HepG2 (cell line): ENCODE data around the gene HS3ST3B1. TPM values are rescaled to one million over a fixed set of nuclear protein-coding genes. Genes with fewer than 3 reads are reported as not detected.
A peak's percentile ranks its signal among the peaks of the same experiment; 100 is the strongest.

Experiments
- HES4 ChIP-seq: sonication (generic); formaldehyde crosslinking; IDR thresholded peaks from 2 replicates; pipeline ENCODE4 v1.9.0; 2021; ENCODE audit warnings: mild to moderate bottlenecking, missing genetic modification reagents, borderline replicate concordance
- KAT2B ChIP-seq: fragments of 150-350 bp; IDR thresholded peaks from 2 replicates; pipeline ENCODE4 v1.6.1; 2014; ENCODE audit warnings: low read depth, low read length, borderline replicate concordance
- NFIC ChIP-seq: IDR thresholded peaks from 2 replicates; pipeline ENCODE4 v1.6.1; 2012; ENCODE audit warnings: mild to moderate bottlenecking, low read length, inconsistent platforms
- NR1H2 ChIP-seq: sonication (generic); formaldehyde crosslinking; IDR thresholded peaks from 2 replicates; pipeline ENCODE4 v1.8.1; 2022; ENCODE audit warnings: low read depth, missing genetic modification reagents, borderline replicate concordance
- POLR2AphosphoS5 ChIP-seq: IDR thresholded peaks from 2 replicates; pipeline ENCODE4 v1.6.1; 2012; ENCODE audit warnings: low read depth, low read length
- SIX1 ChIP-seq: sonication (generic); formaldehyde crosslinking; IDR thresholded peaks from 2 replicates; pipeline ENCODE4 v1.4.0; 2020; ENCODE audit warnings: missing genetic modification reagents, borderline replicate concordance
- ZBTB1 ChIP-seq: sonication (generic); formaldehyde crosslinking; IDR thresholded peaks from 2 replicates; pipeline ENCODE4 v1.4.0; 2020; ENCODE audit warnings: missing genetic modification reagents, borderline replicate concordance
- ZBTB3 ChIP-seq: sonication (generic); formaldehyde crosslinking; IDR thresholded peaks from 2 replicates; pipeline ENCODE4 v1.4.0; 2020; ENCODE audit warnings: low read depth, mild to moderate bottlenecking, moderate library complexity, missing genetic modification reagents, borderline replicate concordance
- ZNF12 ChIP-seq: sonication (generic); formaldehyde crosslinking; IDR thresholded peaks from 2 replicates; pipeline ENCODE4 v1.5.0; 2020; ENCODE audit warnings: missing genetic modification reagents
- ZNF720 ChIP-seq: sonication (generic); formaldehyde crosslinking; IDR thresholded peaks from 2 replicates; pipeline ENCODE4 v1.4.0; 2020; ENCODE audit warnings: missing genetic modification reagents
- ZSCAN30 ChIP-seq: sonication (generic); formaldehyde crosslinking; IDR thresholded peaks from 2 replicates; pipeline ENCODE4 v1.5.0; 2020; ENCODE audit warnings: mild to moderate bottlenecking, missing genetic modification reagents
- polyA plus RNA-seq, 8 experiments: library from polyadenylated mRNA; depleted of rRNA in 3 of 8; stranded (reverse) in 7 of 8; unstranded in 1 of 8; fragments of >200 nt; fragmentation: Illumina TruSeq in 4 of 8; extraction: Trizol in 4 of 8; gene quantifications; 2 replicates each; pipeline versions ENCODE4 v1.2.1 to v1.2.3, GENCODE V29; 2011 to 2016; ENCODE audit warnings: low read depth in 4 of 8, missing spikeins in 1 of 8, mixed read lengths in 1 of 8; ENCODE audit not compliant: insufficient read depth in 1 of 8
- total RNA-seq, 5 experiments: library from RNA; depleted of rRNA; stranded (reverse); fragments of >200 nt; fragmentation: Illumina TruSeq; extraction: Trizol; gene quantifications; 2 replicates each; pipeline ENCODE4 v1.2.3, GENCODE V29; 2016; ENCODE audit warnings: low read depth in 1 of 5
- TF ChIP-seq, protein P1 (sequence below): conservative IDR thresholded peaks from 2 replicates; pipeline ENCODE4 v1.6.1; 2018; ENCODE audit warnings: missing genetic modification reagents
- TF ChIP-seq, protein P2 (sequence below): sonication (generic); formaldehyde crosslinking; IDR thresholded peaks from 2 replicates; pipeline ENCODE4 v1.4.0; 2020; ENCODE audit warnings: missing genetic modification reagents, borderline replicate concordance
- TF ChIP-seq, protein P3 (sequence below): sonication (generic); formaldehyde crosslinking; IDR thresholded peaks from 2 replicates; pipeline ENCODE4 v1.4.0; 2020; ENCODE audit warnings: missing genetic modification reagents, borderline replicate concordance
- TF ChIP-seq, protein P4 (sequence below): sonication (generic); formaldehyde crosslinking; IDR thresholded peaks from 2 replicates; pipeline ENCODE4 v1.4.0; 2020; ENCODE audit warnings: missing genetic modification reagents
- TF ChIP-seq, protein P5 (sequence below): sonication (generic); formaldehyde crosslinking; IDR thresholded peaks from 2 replicates; pipeline ENCODE4 v1.8.0; 2022; ENCODE audit warnings: mild to moderate bottlenecking, missing genetic modification reagents, moderate library complexity
- TF ChIP-seq, protein P6 (sequence below): sonication (generic); formaldehyde crosslinking; IDR thresholded peaks from 2 replicates; pipeline ENCODE4 v1.5.0; 2020; ENCODE audit warnings: mild to moderate bottlenecking, missing genetic modification reagents, moderate library complexity

HS3ST3B1 gene
- total and polyA plus RNA-seq, 2 of the 13 experiments (the other 11 are each of a cell fraction or from before 2014, with no cell fraction given), result 15.7 to 39.5 TPM

DNA sequence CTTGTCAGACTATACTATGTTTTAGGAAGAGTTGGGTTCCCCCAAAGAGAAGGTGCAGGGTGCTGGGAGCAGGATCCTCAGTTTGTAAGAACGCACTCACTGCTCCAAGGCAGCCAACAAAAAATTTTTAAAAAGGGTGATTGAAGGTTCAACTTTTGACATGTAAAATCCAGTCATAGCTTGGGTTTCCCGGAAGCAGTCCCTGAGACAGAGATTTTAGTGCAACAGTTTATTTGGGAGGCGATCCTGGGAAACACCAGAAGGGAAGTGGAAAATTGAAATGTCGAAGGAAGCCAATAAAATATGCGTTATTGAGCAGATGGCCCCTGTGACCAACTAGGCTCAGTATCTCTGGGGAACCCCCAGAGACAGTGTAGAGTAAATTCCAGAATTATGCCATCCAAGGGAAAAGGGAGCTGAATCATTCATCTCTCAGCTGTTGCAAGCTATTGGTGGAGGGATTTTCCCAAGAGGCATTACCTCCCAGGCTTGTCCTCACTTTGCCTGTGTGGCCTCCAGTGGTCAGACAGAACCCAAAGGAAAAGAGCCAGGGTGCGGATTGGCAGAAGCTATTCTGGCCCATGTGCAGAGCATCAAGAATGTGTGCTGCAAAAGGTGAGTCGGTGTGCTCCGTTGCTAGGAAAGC, 72.9 kb downstream of the HS3ST3B1 start (continued):
- TF ChIP-seq, protein P1, sequence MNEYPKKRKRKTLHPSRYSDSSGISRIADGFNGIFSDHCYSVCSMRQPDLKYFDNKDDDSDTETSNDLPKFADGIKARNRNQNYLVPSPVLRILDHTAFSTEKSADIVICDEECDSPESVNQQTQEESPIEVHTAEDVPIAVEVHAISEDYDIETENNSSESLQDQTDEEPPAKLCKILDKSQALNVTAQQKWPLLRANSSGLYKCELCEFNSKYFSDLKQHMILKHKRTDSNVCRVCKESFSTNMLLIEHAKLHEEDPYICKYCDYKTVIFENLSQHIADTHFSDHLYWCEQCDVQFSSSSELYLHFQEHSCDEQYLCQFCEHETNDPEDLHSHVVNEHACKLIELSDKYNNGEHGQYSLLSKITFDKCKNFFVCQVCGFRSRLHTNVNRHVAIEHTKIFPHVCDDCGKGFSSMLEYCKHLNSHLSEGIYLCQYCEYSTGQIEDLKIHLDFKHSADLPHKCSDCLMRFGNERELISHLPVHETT (CRISPR knock-in tag), result no peak
- TF ChIP-seq ZNF720 (no peak), NR1H2 (CRISPR knock-in tag) (no peak), HES4 (CRISPR knock-in tag) (no peak), SIX1 (CRISPR knock-in tag) (peak; percentile 47; the same call in 1 of the 2 replicates), ZSCAN30 (CRISPR knock-in tag) (peak; percentile 86; the same call in 1 of the 2 replicates), NFIC (peak; percentile 74; the same call in 1 of the 2 replicates), POLR2AphosphoS5 (peak; percentile 97), ZBTB1 (CRISPR knock-in tag) (no peak), ZNF12 (CRISPR knock-in tag) (0 out of 2 replicates have a peak, but pooled peaks have one; percentile 14), KAT2B (no peak), ZBTB3 (CRISPR knock-in tag) (no peak)
- TF ChIP-seq, protein P2, sequence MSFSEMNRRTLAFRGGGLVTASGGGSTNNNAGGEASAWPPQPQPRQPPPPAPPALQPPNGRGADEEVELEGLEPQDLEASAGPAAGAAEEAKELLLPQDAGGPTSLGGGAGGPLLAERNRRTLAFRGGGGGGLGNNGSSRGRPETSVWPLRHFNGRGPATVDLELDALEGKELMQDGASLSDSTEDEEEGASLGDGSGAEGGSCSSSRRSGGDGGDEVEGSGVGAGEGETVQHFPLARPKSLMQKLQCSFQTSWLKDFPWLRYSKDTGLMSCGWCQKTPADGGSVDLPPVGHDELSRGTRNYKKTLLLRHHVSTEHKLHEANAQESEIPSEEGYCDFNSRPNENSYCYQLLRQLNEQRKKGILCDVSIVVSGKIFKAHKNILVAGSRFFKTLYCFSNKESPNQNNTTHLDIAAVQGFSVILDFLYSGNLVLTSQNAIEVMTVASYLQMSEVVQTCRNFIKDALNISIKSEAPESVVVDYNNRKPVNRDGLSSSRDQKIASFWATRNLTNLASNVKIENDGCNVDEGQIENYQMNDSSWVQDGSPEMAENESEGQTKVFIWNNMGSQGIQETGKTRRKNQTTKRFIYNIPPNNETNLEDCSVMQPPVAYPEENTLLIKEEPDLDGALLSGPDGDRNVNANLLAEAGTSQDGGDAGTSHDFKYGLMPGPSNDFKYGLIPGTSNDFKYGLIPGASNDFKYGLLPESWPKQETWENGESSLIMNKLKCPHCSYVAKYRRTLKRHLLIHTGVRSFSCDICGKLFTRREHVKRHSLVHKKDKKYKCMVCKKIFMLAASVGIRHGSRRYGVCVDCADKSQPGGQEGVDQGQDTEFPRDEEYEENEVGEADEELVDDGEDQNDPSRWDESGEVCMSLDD (CRISPR knock-in tag), result no peak; the same call in 1 of the 2 replicates
- TF ChIP-seq, protein P3, sequence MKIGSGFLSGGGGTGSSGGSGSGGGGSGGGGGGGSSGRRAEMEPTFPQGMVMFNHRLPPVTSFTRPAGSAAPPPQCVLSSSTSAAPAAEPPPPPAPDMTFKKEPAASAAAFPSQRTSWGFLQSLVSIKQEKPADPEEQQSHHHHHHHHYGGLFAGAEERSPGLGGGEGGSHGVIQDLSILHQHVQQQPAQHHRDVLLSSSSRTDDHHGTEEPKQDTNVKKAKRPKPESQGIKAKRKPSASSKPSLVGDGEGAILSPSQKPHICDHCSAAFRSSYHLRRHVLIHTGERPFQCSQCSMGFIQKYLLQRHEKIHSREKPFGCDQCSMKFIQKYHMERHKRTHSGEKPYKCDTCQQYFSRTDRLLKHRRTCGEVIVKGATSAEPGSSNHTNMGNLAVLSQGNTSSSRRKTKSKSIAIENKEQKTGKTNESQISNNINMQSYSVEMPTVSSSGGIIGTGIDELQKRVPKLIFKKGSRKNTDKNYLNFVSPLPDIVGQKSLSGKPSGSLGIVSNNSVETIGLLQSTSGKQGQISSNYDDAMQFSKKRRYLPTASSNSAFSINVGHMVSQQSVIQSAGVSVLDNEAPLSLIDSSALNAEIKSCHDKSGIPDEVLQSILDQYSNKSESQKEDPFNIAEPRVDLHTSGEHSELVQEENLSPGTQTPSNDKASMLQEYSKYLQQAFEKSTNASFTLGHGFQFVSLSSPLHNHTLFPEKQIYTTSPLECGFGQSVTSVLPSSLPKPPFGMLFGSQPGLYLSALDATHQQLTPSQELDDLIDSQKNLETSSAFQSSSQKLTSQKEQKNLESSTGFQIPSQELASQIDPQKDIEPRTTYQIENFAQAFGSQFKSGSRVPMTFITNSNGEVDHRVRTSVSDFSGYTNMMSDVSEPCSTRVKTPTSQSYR, result peak; percentile 17; the same call in 1 of the 2 replicates
- TF ChIP-seq, protein P4, sequence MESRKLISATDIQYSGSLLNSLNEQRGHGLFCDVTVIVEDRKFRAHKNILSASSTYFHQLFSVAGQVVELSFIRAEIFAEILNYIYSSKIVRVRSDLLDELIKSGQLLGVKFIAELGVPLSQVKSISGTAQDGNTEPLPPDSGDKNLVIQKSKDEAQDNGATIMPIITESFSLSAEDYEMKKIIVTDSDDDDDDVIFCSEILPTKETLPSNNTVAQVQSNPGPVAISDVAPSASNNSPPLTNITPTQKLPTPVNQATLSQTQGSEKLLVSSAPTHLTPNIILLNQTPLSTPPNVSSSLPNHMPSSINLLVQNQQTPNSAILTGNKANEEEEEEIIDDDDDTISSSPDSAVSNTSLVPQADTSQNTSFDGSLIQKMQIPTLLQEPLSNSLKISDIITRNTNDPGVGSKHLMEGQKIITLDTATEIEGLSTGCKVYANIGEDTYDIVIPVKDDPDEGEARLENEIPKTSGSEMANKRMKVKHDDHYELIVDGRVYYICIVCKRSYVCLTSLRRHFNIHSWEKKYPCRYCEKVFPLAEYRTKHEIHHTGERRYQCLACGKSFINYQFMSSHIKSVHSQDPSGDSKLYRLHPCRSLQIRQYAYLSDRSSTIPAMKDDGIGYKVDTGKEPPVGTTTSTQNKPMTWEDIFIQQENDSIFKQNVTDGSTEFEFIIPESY (CRISPR knock-in tag), result 0 out of 2 replicates have a peak, but pooled peaks have one; percentile 39
- TF ChIP-seq, protein P5, sequence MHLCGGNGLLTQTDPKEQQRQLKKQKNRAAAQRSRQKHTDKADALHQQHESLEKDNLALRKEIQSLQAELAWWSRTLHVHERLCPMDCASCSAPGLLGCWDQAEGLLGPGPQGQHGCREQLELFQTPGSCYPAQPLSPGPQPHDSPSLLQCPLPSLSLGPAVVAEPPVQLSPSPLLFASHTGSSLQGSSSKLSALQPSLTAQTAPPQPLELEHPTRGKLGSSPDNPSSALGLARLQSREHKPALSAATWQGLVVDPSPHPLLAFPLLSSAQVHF (CRISPR knock-in tag), result no peak
- TF ChIP-seq, protein P6, sequence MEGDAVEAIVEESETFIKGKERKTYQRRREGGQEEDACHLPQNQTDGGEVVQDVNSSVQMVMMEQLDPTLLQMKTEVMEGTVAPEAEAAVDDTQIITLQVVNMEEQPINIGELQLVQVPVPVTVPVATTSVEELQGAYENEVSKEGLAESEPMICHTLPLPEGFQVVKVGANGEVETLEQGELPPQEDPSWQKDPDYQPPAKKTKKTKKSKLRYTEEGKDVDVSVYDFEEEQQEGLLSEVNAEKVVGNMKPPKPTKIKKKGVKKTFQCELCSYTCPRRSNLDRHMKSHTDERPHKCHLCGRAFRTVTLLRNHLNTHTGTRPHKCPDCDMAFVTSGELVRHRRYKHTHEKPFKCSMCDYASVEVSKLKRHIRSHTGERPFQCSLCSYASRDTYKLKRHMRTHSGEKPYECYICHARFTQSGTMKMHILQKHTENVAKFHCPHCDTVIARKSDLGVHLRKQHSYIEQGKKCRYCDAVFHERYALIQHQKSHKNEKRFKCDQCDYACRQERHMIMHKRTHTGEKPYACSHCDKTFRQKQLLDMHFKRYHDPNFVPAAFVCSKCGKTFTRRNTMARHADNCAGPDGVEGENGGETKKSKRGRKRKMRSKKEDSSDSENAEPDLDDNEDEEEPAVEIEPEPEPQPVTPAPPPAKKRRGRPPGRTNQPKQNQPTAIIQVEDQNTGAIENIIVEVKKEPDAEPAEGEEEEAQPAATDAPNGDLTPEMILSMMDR (CRISPR knock-in tag), result peak; percentile 34
